ENCODE data around the gene SLC25A21.
"Not testable (repeated sequence)": the region's sequence is repeated elsewhere in the genome, so short reads cannot be mapped to it uniquely, and the experiment has no call there.

SLC25A21 gene

GRCh38 chr14:37090026-37090425 lies 82.4 kb downstream of the SLC25A21 start:
- no peak for DNase-seq

GRCh38 chr14:37089410-37089809 lies 83.0 kb downstream of the SLC25A21 start:
- no peak for DNase-seq

- DNase-seq = no peak
Observed at GRCh38 chr14:37088356-37089215, 83.8 kb downstream of the SLC25A21 start.

- DNase-seq = no peak
Observed at GRCh38 chr14:37087520-37087919, 84.9 kb downstream of the SLC25A21 start.

- DNase-seq = no peak
Observed at GRCh38 chr14:37083599-37083998, 88.8 kb downstream of the SLC25A21 start.

- no peak for DNase-seq
Observed at GRCh38 chr14:37082449-37082848, 90.0 kb downstream of the SLC25A21 start.

- no peak for DNase-seq
Observed at GRCh38 chr14:37081856-37082255, 90.5 kb downstream of the SLC25A21 start.

- no peak for DNase-seq
Observed at GRCh38 chr14:37081218-37081617, 91.2 kb downstream of the SLC25A21 start.

GRCh38 chr14:37078131-37078530 lies 94.3 kb downstream of the SLC25A21 start:
- no peak for DNase-seq

- DNase-seq = not testable (repeated sequence)
Observed at GRCh38 chr14:37074320-37074719, 98.1 kb downstream of the SLC25A21 start.

- no peak for DNase-seq
Observed at GRCh38 chr14:37063467-37064240, 108.8 kb downstream of the SLC25A21 start.

GRCh38 chr14:37062191-37062803 lies 110.1 kb downstream of the SLC25A21 start:
- no peak for DNase-seq

GRCh38 chr14:37061697-37062096 lies 110.7 kb downstream of the SLC25A21 start:
- DNase-seq = no peak

- DNase-seq = no peak
Observed at GRCh38 chr14:37060496-37061260, 111.7 kb downstream of the SLC25A21 start.

GRCh38 chr14:37057776-37058175 lies 114.6 kb downstream of the SLC25A21 start:
- no peak for DNase-seq

- DNase-seq = no peak
Observed at GRCh38 chr14:37056473-37056872, 115.9 kb downstream of the SLC25A21 start.

GRCh38 chr14:37054869-37055268 lies 117.5 kb downstream of the SLC25A21 start:
- no peak for DNase-seq

GRCh38 chr14:37054144-37054543 lies 118.3 kb downstream of the SLC25A21 start:
- DNase-seq = no peak

GRCh38 chr14:37051680-37052079 lies 120.7 kb downstream of the SLC25A21 start:
- no peak for DNase-seq

- no peak for DNase-seq
Observed at GRCh38 chr14:37051153-37051552, 121.3 kb downstream of the SLC25A21 start.

GRCh38 chr14:37048666-37049071 lies 123.7 kb downstream of the SLC25A21 start:
- no peak for DNase-seq
